IMR-90 (cell line): ENCODE data around the gene GNG12.

Source experiments
- CEBPB ChIP-seq: IDR thresholded peaks from 2 replicates; pipeline ENCODE4 v1.6.1; 2012; ENCODE audit warnings: low read depth, low read length, improper control_type of control experiment
- MAZ ChIP-seq: IDR thresholded peaks from 2 replicates; pipeline ENCODE4 v1.6.1; 2012; ENCODE audit warnings: low read depth, mild to moderate bottlenecking, low read length, improper control_type of control experiment, moderate library complexity, borderline replicate concordance
- MXI1 ChIP-seq: IDR thresholded peaks from 2 replicates; pipeline ENCODE4 v1.6.1; 2012; ENCODE audit warnings: low read depth, mild to moderate bottlenecking, low read length, moderate library complexity, borderline replicate concordance
- NFE2L2 ChIP-seq: fragments of 150-350 bp; IDR thresholded peaks from 2 replicates; pipeline ENCODE4 v1.6.1; 2016; ENCODE audit warnings: low read depth, mild to moderate bottlenecking, low read length
- POLR2A ChIP-seq: IDR thresholded peaks from 2 replicates; pipeline ENCODE4 v1.6.1; 2012; ENCODE audit warnings: mild to moderate bottlenecking, low read depth, low read length
- RAD21 ChIP-seq: IDR thresholded peaks from 2 replicates; pipeline ENCODE4 v1.6.1; 2012; ENCODE audit warnings: low read length, improper control_type of control experiment
- RCOR1 ChIP-seq: IDR thresholded peaks from 2 replicates; pipeline ENCODE4 v1.6.1; 2012; ENCODE audit warnings: mild to moderate bottlenecking, low read length, improper control_type of control experiment; ENCODE audit not compliant: insufficient replicate concordance
- RFX5 ChIP-seq: IDR thresholded peaks from 2 replicates; pipeline ENCODE4 v1.8.0; 2012; ENCODE audit warnings: low read depth, mild to moderate bottlenecking, low read length, moderate library complexity
- SMC3 ChIP-seq: fragments of 150-350 bp; IDR thresholded peaks from 2 replicates; pipeline ENCODE4 v1.6.1; 2016; ENCODE audit warnings: low read depth, mild to moderate bottlenecking, antibody characterized with exemption, low read length, moderate library complexity
- TF ChIP-seq, protein P1 (sequence below): fragments of 150-350 bp; IDR thresholded peaks from 2 replicates; pipeline ENCODE4 v1.6.1; 2016; ENCODE audit warnings: low read depth, mild to moderate bottlenecking, low read length, moderate library complexity, borderline replicate concordance
- TF ChIP-seq, protein P2 (sequence below): conservative IDR thresholded peaks from 2 replicates; pipeline ENCODE4 v1.5.1; 2012; ENCODE audit warnings: mild to moderate bottlenecking, low read depth, low read length, improper control_type of control experiment
- TF ChIP-seq, protein P3 (sequence below): fragments of 150-350 bp; IDR thresholded peaks from 2 replicates; pipeline ENCODE4 v1.6.1; 2017; ENCODE audit warnings: mild to moderate bottlenecking, antibody characterized with exemption, low read length, low read depth

DNA sequence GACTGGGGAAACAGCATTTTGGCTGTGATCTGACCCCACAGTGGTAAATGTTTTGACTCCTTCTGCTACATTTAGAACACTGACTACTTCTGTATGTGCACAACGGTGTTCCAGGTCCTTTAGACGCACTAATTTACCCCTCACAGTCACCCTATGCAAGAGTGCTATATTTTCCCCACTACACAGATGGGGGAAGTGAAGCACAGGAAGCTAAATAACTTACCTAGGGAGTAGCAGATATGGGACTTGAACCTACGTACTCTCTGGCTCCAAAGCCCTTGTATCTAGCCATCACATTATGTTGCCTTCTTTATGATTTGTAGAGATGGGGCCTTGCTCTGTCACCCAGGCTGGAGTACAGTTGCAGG, 99.0 kb downstream of the GNG12 start:
- TF ChIP-seq, protein P1, sequence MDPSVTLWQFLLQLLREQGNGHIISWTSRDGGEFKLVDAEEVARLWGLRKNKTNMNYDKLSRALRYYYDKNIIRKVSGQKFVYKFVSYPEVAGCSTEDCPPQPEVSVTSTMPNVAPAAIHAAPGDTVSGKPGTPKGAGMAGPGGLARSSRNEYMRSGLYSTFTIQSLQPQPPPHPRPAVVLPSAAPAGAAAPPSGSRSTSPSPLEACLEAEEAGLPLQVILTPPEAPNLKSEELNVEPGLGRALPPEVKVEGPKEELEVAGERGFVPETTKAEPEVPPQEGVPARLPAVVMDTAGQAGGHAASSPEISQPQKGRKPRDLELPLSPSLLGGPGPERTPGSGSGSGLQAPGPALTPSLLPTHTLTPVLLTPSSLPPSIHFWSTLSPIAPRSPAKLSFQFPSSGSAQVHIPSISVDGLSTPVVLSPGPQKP, result no peak
- TF ChIP-seq, protein P2, sequence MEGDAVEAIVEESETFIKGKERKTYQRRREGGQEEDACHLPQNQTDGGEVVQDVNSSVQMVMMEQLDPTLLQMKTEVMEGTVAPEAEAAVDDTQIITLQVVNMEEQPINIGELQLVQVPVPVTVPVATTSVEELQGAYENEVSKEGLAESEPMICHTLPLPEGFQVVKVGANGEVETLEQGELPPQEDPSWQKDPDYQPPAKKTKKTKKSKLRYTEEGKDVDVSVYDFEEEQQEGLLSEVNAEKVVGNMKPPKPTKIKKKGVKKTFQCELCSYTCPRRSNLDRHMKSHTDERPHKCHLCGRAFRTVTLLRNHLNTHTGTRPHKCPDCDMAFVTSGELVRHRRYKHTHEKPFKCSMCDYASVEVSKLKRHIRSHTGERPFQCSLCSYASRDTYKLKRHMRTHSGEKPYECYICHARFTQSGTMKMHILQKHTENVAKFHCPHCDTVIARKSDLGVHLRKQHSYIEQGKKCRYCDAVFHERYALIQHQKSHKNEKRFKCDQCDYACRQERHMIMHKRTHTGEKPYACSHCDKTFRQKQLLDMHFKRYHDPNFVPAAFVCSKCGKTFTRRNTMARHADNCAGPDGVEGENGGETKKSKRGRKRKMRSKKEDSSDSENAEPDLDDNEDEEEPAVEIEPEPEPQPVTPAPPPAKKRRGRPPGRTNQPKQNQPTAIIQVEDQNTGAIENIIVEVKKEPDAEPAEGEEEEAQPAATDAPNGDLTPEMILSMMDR, result no peak
- no peak for TF ChIP-seq POLR2A
- TF ChIP-seq RFX5, result no peak
- TF ChIP-seq RAD21, result no peak
- TF ChIP-seq, protein P3, sequence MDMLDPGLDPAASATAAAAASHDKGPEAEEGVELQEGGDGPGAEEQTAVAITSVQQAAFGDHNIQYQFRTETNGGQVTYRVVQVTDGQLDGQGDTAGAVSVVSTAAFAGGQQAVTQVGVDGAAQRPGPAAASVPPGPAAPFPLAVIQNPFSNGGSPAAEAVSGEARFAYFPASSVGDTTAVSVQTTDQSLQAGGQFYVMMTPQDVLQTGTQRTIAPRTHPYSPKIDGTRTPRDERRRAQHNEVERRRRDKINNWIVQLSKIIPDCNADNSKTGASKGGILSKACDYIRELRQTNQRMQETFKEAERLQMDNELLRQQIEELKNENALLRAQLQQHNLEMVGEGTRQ, result no peak
- no peak for TF ChIP-seq MAZ
- no peak for TF ChIP-seq CEBPB
- TF ChIP-seq NFE2L2, result no peak
- no peak for TF ChIP-seq SMC3
- no peak for TF ChIP-seq RCOR1
- TF ChIP-seq MXI1, result no peak
